Measurements from ENCODE around the gene TTC21B. TPM values are rescaled to one million over a fixed set of nuclear protein-coding genes. Genes with fewer than 3 reads are reported as not detected.

TTC21B gene
- total RNA-seq, 2 donors from 2014 or later: 25.8 to 25.9 TPM

GRCh38 chr2:165961818-165962217, 8.2 kb upstream of the TTC21B start:
- H3K27me3 Mint-ChIP-seq (ENCODE audit: insufficient read depth): no peaks in the 10 kb centered on the region
- H3K9me3 Mint-ChIP-seq: no peaks in the 10 kb centered on the region
- H3K36me3 Mint-ChIP-seq (ENCODE audit: low read depth): no peaks in the 10 kb centered on the region
- Histone ChIP-seq H3K36me3 (ENCODE audit: control insufficient read depth, insufficient read depth, low read length) (no peaks in the 10 kb centered on the region), H3K9me3 (ENCODE audit: control insufficient read depth, low read length) (no peaks in the 10 kb centered on the region), H3K27ac (ENCODE audit: low read depth, low read length) (no peak overlapping the region), H3K27me3 (ENCODE audit: control insufficient read depth, insufficient read depth, low read length, poor library complexity, severe bottlenecking) (no peaks in the 10 kb centered on the region), H3K4me1 (ENCODE audit: control insufficient read depth, insufficient read depth, low read length) (no peaks in the 10 kb centered on the region), H3K4me3 (ENCODE audit: low read length) (no peak overlapping the region), H3K9ac (ENCODE audit: extremely low read depth, low read length, poor library complexity, severe bottlenecking) (no peak overlapping the region)
- TF ChIP-seq CTCF (conservative IDR thresholded peaks at IDR 0.05): no peak
- no peak overlapping the region for H3K4me3 Mint-ChIP-seq
- no peak for DNase-seq
- WGBS, 2 experiments (ENCODE audit: insufficient coverage in 1 of 2, insufficient read length in 1 of 2): 96 to 100% methylated on average over 2 to 4 of the region's 4 CpGs
- H3K27ac Mint-ChIP-seq: no peak overlapping the region
- H3K4me1 Mint-ChIP-seq: no peaks in the 10 kb centered on the region

GRCh38 chr2:165959371-165959770, 5.8 kb upstream of the TTC21B start:
- Mint-ChIP-seq H3K36me3 (ENCODE audit: low read depth) (no peaks in the 10 kb centered on the region), H3K4me3 (no peak overlapping the region), H3K4me1 (no peaks in the 10 kb centered on the region), H3K27me3 (ENCODE audit: insufficient read depth) (peaks cover 3% of the 10 kb centered on the region), H3K9me3 (peaks cover 6% of the 10 kb centered on the region), H3K27ac (no peak overlapping the region)
- WGBS, 2 experiments (ENCODE audit: insufficient coverage in 1 of 2, insufficient read length in 1 of 2): 80 to 89% methylated on average over 1 to 3 of the region's 4 CpGs
- Histone ChIP-seq H3K27ac (ENCODE audit: low read depth, low read length) (no peak overlapping the region), H3K9me3 (ENCODE audit: control insufficient read depth, low read length) (no peaks in the 10 kb centered on the region), H3K27me3 (ENCODE audit: control insufficient read depth, insufficient read depth, low read length, poor library complexity, severe bottlenecking) (no peaks in the 10 kb centered on the region), H3K9ac (ENCODE audit: extremely low read depth, low read length, poor library complexity, severe bottlenecking) (no peak overlapping the region), H3K4me1 (ENCODE audit: control insufficient read depth, insufficient read depth, low read length) (no peaks in the 10 kb centered on the region), H3K4me3 (ENCODE audit: low read length) (no peak overlapping the region), H3K36me3 (ENCODE audit: control insufficient read depth, insufficient read depth, low read length) (no peaks in the 10 kb centered on the region)
- TF ChIP-seq CTCF (conservative IDR thresholded peaks at IDR 0.05): no peak
- DNase-seq: no peak

GRCh38 chr2:165958313-165958960, 4.9 kb upstream of the TTC21B start:
- Mint-ChIP-seq H3K4me3 (no peak overlapping the region), H3K9me3 (peaks cover 6% of the 10 kb centered on the region), H3K36me3 (ENCODE audit: low read depth) (no peaks in the 10 kb centered on the region), H3K27ac (no peak overlapping the region), H3K27me3 (ENCODE audit: insufficient read depth) (peaks cover 3% of the 10 kb centered on the region), H3K4me1 (peaks cover 2% of the 10 kb centered on the region)
- DNase-seq: no peak
- H3K4me3 ChIP-seq (ENCODE audit: low read length): no peak overlapping the region
- WGBS, 2 experiments (ENCODE audit: insufficient coverage in 1 of 2, insufficient read length in 1 of 2): 61 to 92% methylated on average over 2 to 3 of the region's 3 CpGs
- no peaks in the 10 kb centered on the region for H3K4me1 ChIP-seq (ENCODE audit: control insufficient read depth, insufficient read depth, low read length)
- no peak overlapping the region for H3K27ac ChIP-seq (ENCODE audit: low read depth, low read length)
- no peak overlapping the region for H3K9ac ChIP-seq (ENCODE audit: extremely low read depth, low read length, poor library complexity, severe bottlenecking)
- H3K27me3 ChIP-seq (ENCODE audit: control insufficient read depth, insufficient read depth, low read length, poor library complexity, severe bottlenecking): no peaks in the 10 kb centered on the region
- no peaks in the 10 kb centered on the region for H3K36me3 ChIP-seq (ENCODE audit: control insufficient read depth, insufficient read depth, low read length)
- no peaks in the 10 kb centered on the region for H3K9me3 ChIP-seq (ENCODE audit: control insufficient read depth, low read length)
- no peak for TF ChIP-seq CTCF (conservative IDR thresholded peaks at IDR 0.05)
